ENCODE measurements around the gene ASTN2.

Gene ASTN2

DNA sequence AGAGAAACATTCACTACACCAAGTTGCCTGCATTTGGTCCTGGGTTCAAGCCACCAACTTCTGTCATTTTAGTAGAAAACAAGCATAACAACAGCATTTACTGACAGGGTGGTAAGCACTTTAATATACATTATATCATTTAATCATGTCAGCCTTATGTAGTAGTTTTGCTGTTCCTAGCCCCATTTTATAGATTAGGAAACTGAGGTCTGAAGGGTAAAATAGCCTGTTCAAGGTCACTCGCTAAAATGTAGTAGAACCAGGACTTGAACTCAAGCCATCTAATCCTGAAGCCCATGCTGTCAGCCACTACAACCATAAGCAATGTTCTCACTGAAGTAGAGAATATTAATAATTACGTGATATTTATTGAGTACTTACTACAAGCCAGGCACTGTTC is 787.4 kb downstream of the ASTN2 start:
- TF ChIP-seq, protein P1, sequence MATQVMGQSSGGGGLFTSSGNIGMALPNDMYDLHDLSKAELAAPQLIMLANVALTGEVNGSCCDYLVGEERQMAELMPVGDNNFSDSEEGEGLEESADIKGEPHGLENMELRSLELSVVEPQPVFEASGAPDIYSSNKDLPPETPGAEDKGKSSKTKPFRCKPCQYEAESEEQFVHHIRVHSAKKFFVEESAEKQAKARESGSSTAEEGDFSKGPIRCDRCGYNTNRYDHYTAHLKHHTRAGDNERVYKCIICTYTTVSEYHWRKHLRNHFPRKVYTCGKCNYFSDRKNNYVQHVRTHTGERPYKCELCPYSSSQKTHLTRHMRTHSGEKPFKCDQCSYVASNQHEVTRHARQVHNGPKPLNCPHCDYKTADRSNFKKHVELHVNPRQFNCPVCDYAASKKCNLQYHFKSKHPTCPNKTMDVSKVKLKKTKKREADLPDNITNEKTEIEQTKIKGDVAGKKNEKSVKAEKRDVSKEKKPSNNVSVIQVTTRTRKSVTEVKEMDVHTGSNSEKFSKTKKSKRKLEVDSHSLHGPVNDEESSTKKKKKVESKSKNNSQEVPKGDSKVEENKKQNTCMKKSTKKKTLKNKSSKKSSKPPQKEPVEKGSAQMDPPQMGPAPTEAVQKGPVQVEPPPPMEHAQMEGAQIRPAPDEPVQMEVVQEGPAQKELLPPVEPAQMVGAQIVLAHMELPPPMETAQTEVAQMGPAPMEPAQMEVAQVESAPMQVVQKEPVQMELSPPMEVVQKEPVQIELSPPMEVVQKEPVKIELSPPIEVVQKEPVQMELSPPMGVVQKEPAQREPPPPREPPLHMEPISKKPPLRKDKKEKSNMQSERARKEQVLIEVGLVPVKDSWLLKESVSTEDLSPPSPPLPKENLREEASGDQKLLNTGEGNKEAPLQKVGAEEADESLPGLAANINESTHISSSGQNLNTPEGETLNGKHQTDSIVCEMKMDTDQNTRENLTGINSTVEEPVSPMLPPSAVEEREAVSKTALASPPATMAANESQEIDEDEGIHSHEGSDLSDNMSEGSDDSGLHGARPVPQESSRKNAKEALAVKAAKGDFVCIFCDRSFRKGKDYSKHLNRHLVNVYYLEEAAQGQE (IDR thresholded peaks at IDR 0.05; ENCODE audit: insufficient read depth in 1 of 2, low read depth in 2 of 2, low read length in 2 of 2): no peak
- TF ChIP-seq TAF1 (IDR thresholded peaks at IDR 0.05; ENCODE audit: borderline replicate concordance, insufficient read depth, low read length) (no peak), SIN3A (IDR thresholded peaks at IDR 0.05; ENCODE audit: borderline replicate concordance, insufficient read depth, low read length) (no peak)

GRCh38 chr9:116626762-116627161 is 788.1 kb downstream of the ASTN2 start:
- TF ChIP-seq SIN3A (IDR thresholded peaks at IDR 0.05; ENCODE audit: borderline replicate concordance, insufficient read depth, low read length): no peak

- TF ChIP-seq POLR2AphosphoS5 (IDR thresholded peaks at IDR 0.05; ENCODE audit: low read depth, low read length) (no peak), SIN3A (IDR thresholded peaks at IDR 0.05; ENCODE audit: borderline replicate concordance, insufficient read depth, low read length) (no peak), TAF1 (IDR thresholded peaks at IDR 0.05; ENCODE audit: borderline replicate concordance, insufficient read depth, low read length) (no peak), FOXP2 (optimal IDR thresholded peaks at IDR 0.05; ENCODE audit: borderline replicate concordance, extremely low read depth, extremely low read length, insufficient read depth) (no peak)
- TF ChIP-seq, protein P1 (IDR thresholded peaks at IDR 0.05; ENCODE audit: insufficient read depth in 1 of 2, low read depth in 2 of 2, low read length in 2 of 2): no peak
These were observed 791.1 kb downstream of the ASTN2 start for GRCh38 chr9:116623715-116624114.

- TF ChIP-seq, protein P1 (IDR thresholded peaks at IDR 0.05; ENCODE audit: insufficient read depth in 1 of 2, low read depth in 2 of 2, low read length in 2 of 2): no peak
- no peak for TF ChIP-seq TAF1 (IDR thresholded peaks at IDR 0.05; ENCODE audit: borderline replicate concordance, insufficient read depth, low read length)
- TF ChIP-seq POLR2AphosphoS5 (IDR thresholded peaks at IDR 0.05; ENCODE audit: low read depth, low read length): no peak
- TF ChIP-seq SIN3A (IDR thresholded peaks at IDR 0.05; ENCODE audit: borderline replicate concordance, insufficient read depth, low read length): no peak
- no peak for TF ChIP-seq FOXP2 (optimal IDR thresholded peaks at IDR 0.05; ENCODE audit: borderline replicate concordance, extremely low read depth, extremely low read length, insufficient read depth)
These were observed 797.5 kb downstream of the ASTN2 start for GRCh38 chr9:116617389-116617788.

DNA sequence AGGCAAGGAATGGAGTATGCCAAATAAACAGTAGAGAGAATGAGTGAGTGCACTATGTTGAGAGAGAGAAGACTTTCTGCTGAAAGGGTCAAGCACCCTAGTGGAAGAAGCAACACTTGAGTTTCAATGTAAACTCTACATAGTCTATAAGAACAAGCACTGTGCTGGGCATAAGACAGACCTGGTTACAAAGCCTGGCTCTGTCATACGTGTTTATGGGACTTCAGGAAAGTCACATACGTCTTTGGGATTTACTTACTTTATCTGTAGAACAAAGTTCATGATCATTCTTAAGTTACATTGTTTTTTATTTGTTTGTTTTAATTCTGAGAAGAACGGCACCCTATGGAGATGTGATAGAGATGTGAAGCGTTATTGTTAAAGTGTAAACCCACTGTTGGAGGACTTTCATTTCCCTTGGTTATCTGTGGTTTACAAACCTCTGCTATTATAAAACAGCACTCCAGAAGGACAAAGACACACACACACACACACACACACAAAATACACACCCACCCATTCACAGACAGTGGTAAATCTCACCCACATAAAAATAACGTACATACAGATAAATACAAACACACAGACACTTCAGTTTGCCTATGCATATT is 798.4 kb downstream of the ASTN2 start:
- no peak for TF ChIP-seq FOXP2 (optimal IDR thresholded peaks at IDR 0.05; ENCODE audit: borderline replicate concordance, extremely low read depth, extremely low read length, insufficient read depth)
- TF ChIP-seq SIN3A (IDR thresholded peaks at IDR 0.05; ENCODE audit: borderline replicate concordance, insufficient read depth, low read length): no peak
- TF ChIP-seq TAF1 (IDR thresholded peaks at IDR 0.05; ENCODE audit: borderline replicate concordance, insufficient read depth, low read length): no peak

DNA sequence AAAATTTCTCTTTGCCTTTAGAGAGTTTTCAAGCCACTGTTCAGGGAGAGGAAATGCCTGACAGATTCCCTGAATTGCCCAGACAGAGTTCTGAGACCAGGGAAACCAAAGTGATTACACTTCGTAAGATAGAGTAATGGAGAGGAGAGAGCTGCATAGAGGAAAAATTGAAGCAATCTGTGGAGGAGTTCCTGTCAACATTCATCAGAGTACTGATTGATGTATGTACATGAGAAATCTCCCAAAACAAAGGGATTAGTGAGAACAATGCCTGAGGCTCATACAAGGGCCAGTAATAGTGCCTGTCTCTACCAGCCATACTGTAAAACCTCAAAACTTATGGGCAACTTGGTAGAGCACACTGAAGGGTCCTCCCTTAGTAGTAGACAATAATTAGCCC is 806.8 kb downstream of the ASTN2 start:
- TF ChIP-seq, protein P1 (IDR thresholded peaks at IDR 0.05; ENCODE audit: insufficient read depth in 1 of 2, low read depth in 2 of 2, low read length in 2 of 2): no peak
- TF ChIP-seq SIN3A (IDR thresholded peaks at IDR 0.05; ENCODE audit: borderline replicate concordance, insufficient read depth, low read length): no peak
- no peak for TF ChIP-seq POLR2AphosphoS5 (IDR thresholded peaks at IDR 0.05; ENCODE audit: low read depth, low read length)
- TF ChIP-seq TAF1 (IDR thresholded peaks at IDR 0.05; ENCODE audit: borderline replicate concordance, insufficient read depth, low read length): no peak
- no peak for TF ChIP-seq FOXP2 (optimal IDR thresholded peaks at IDR 0.05; ENCODE audit: borderline replicate concordance, extremely low read depth, extremely low read length, insufficient read depth)

All from PFSK-1 (cell line).